CD4-positive, alpha-beta T cell treated with Interleukin-21 for 1 hour (primary cell): ENCODE data around the gene AMN1.

Experiments used
- DNase-seq: peaks from one replicate; pipeline ENCODE4 v3.0.0-alpha.2; 2020

The AMN1 gene

DNA sequence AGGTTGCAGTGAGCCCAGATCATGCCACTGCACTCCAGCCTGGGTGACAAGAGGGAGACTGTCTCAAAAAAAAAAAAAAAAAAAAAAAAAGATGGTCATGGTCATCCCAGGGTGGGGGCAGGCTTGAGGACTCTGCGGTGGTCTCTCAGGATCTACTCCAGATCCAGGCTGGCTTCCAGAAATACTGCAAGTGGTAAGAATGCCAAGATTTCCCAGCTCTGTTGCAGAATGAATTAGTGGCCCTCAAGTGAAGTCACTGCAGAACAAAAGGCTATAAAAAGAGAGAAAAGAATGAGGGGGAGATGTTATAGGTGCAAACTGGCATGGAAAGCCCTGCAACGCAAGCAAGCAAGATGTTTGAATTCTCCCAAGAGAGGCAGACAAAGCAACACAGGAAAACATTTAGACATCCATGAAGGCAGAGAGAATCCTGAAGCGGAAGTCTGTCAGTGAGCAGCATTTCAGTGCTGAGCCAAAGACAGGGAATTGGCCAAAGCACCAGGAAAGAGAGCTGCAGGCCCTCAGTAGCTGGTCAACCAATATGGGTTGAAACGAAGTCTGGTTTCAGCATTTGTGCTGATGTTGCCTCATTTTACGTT lies 101.3 kb downstream of the AMN1 start:
- no peak for DNase-seq

- DNase-seq, result no peak
These were observed 102.4 kb downstream of the AMN1 start for GRCh38 chr12:31626270-31626995.

- DNase-seq, result no peak
These were observed 106.8 kb downstream of the AMN1 start for GRCh38 chr12:31622038-31622437.
